HL-60/S4 (cell line): ENCODE results near the gene REPIN1.
"Not testable (repeated sequence)": the region's sequence is repeated elsewhere in the genome, so short reads cannot be mapped to it uniquely, and the experiment has no call there.

ENCODE experiments used
- in situ Hi-C: fragments of 300-500 bp; cut with MboI; formaldehyde crosslinking; loops from 2 replicates; pipeline ENCODE4 v1.14.3; 2022; ENCODE audit warnings: low sequenced_read_pairs

REPIN1 gene

GRCh38 chr7:150374472-150374871 lies 5.8 kb downstream of the REPIN1 start:
- in situ Hi-C loops: no loop called here

- in situ Hi-C loops: no loop called here
These were observed 7.3 kb downstream of the REPIN1 start for GRCh38 chr7:150375662-150376521.

GRCh38 chr7:150376560-150376959 lies 7.9 kb downstream of the REPIN1 start:
- in situ Hi-C loops: no loop called here

- in situ Hi-C loops: no loop called here
These were observed 8.6 kb downstream of the REPIN1 start for GRCh38 chr7:150377196-150377595.

GRCh38 chr7:150377635-150378034 lies 9.0 kb downstream of the REPIN1 start:
- in situ Hi-C loops: no loop called here

- in situ Hi-C loops: no loop called here
These were observed 9.7 kb downstream of the REPIN1 start for GRCh38 chr7:150378115-150378852.

GRCh38 chr7:150378853-150379440 lies 10.3 kb downstream of the REPIN1 start, which contains the start of gene ZNF775:
Gene ZNF775 (plus strand): TSS chr7:150379330. CDS start chr7:150388471, 9,141 bp downstream.
- in situ Hi-C loops: no loop called here

- in situ Hi-C loops: no loop called here
These were observed 11.1 kb downstream of the REPIN1 start for GRCh38 chr7:150379441-150380379.

- in situ Hi-C loops: no loop called here
These were observed 11.8 kb downstream of the REPIN1 start for GRCh38 chr7:150380463-150380862.

GRCh38 chr7:150381096-150381495 lies 12.5 kb downstream of the REPIN1 start:
- in situ Hi-C loops: no loop called here

GRCh38 chr7:150381785-150382122 lies 13.1 kb downstream of the REPIN1 start:
- in situ Hi-C loops: no loop called here

- in situ Hi-C loops: no loop called here
These were observed 13.7 kb downstream of the REPIN1 start for GRCh38 chr7:150382123-150382843.

GRCh38 chr7:150382844-150383225 lies 14.2 kb downstream of the REPIN1 start:
- in situ Hi-C loops: no loop called here

- in situ Hi-C loops: no loop called here
These were observed 15.2 kb downstream of the REPIN1 start for GRCh38 chr7:150383710-150384397.

- in situ Hi-C loops: no loop called here
These were observed 16.0 kb downstream of the REPIN1 start for GRCh38 chr7:150384406-150385301.

GRCh38 chr7:150385302-150385723 lies 16.7 kb downstream of the REPIN1 start:
- in situ Hi-C loops: no loop called here

GRCh38 chr7:150385884-150386283 lies 17.3 kb downstream of the REPIN1 start:
- in situ Hi-C loops: not testable (repeated sequence)

GRCh38 chr7:150388306-150388705 lies 19.7 kb downstream of the REPIN1 start:
- in situ Hi-C loops: no loop called here
